Epithelial cell of esophagus (primary cell): ENCODE data around the gene PRR35.

Source experiments
- DNase-seq: peaks from one replicate; pipeline ENCODE4 v3.0.0; 2010; ENCODE audit warnings: low read depth
- H3K4me3 ChIP-seq: 2 replicates; pipeline ENCODE4 v1.5.1; 2011; ENCODE audit warnings: mild to moderate bottlenecking, low read length, control low read depth
- TF ChIP-seq, protein P1 (sequence below): IDR thresholded peaks from 2 replicates; pipeline ENCODE4 v1.5.1; 2011; ENCODE audit warnings: low read depth, mild to moderate bottlenecking, low read length, control low read depth, inconsistent platforms; ENCODE audit not compliant: insufficient read depth; ENCODE audit errors: missing control alignments

PRR35 gene

DNA sequence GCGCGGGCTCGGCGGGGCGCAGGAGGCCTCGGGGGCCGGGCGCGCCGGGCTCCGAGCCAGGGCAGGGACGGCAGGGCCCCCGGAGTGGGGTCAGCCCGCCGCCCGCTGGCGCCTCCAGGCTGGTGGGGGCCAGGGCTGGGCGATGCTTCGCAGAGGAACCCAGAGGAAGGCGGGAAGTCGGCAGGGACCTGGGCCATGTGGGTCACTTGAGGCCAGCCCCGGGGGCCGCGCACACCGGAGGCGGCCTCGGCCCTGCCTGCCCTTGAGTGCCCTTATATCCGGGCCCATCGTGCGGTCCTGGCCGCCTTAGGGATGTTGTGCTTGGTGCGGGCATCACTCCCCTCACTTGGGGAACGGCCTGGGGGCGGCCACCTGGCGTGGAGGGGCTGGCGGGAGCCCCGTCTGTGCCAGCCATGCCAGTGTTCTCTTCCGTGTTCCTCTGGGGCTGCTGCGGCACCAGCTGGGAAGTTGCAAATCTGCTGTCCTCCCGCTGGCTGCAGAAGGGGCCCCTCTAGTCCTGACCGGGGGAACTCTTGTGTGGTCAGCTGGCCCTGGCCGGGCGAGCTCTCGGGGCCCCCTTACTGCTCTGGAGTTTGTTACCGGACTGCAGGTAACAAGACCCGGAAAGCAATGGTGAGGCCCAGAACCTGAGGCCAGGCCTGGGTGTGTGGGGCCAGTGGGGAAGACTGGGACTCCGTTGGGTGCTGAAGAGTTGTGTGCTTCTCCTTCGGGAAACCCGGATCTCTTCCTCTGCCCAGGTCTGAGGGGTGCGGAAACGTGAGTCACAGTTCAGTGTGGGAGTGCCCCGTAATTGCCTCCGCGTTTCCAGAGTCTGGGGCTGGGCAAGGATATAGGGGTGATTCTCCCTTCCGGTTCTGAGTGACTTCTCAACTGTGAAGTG, 31.8 kb upstream of the PRR35 start:
- TF ChIP-seq, protein P1, sequence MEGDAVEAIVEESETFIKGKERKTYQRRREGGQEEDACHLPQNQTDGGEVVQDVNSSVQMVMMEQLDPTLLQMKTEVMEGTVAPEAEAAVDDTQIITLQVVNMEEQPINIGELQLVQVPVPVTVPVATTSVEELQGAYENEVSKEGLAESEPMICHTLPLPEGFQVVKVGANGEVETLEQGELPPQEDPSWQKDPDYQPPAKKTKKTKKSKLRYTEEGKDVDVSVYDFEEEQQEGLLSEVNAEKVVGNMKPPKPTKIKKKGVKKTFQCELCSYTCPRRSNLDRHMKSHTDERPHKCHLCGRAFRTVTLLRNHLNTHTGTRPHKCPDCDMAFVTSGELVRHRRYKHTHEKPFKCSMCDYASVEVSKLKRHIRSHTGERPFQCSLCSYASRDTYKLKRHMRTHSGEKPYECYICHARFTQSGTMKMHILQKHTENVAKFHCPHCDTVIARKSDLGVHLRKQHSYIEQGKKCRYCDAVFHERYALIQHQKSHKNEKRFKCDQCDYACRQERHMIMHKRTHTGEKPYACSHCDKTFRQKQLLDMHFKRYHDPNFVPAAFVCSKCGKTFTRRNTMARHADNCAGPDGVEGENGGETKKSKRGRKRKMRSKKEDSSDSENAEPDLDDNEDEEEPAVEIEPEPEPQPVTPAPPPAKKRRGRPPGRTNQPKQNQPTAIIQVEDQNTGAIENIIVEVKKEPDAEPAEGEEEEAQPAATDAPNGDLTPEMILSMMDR: no peak
- DNase-seq: peak; percentile 82
- H3K4me3 ChIP-seq: peak overlapping the region; percentile 76

- peak overlapping the region; percentile 76 for H3K4me3 ChIP-seq
- no peak for DNase-seq
- TF ChIP-seq, protein P1: no peak
These were observed 31.1 kb upstream of the PRR35 start for GRCh38 chr16:529012-529575.

DNA sequence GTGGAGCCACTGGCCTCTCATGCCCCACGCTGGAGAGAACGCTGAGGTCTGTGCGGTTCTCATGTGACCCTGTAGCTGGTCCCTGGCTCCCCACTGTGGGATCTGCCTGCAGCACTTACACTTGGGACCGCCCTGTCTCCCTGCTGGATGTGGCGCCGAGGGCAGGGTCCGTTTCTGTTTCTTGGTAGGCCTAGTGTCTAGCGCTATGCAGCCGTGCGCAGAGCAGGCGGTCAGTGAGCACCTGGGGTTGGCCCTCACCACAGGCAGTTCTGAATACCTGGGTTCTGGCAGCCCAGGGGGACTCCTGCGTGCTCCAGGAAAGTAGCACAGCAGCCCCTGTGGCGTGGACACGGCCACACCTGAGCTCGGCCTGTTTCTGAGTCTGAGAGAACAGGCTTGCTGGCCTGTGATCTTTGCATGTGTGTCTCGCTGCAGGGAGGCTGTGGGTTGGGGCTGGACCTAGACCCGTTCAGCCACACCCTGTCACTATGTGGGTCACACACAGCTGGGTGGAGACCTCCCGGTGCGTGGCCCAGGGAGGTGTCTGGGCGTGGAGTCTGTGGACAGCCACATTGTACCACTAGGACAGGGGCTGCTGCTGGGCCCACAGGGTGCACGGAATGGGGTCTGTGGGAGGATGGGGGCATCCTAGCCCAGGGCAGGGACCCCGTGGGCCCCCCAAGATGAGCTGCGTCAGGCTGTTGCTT, 29.9 kb upstream of the PRR35 start:
- TF ChIP-seq, protein P1: no peak
- H3K4me3 ChIP-seq: no peak overlapping the region

DNA sequence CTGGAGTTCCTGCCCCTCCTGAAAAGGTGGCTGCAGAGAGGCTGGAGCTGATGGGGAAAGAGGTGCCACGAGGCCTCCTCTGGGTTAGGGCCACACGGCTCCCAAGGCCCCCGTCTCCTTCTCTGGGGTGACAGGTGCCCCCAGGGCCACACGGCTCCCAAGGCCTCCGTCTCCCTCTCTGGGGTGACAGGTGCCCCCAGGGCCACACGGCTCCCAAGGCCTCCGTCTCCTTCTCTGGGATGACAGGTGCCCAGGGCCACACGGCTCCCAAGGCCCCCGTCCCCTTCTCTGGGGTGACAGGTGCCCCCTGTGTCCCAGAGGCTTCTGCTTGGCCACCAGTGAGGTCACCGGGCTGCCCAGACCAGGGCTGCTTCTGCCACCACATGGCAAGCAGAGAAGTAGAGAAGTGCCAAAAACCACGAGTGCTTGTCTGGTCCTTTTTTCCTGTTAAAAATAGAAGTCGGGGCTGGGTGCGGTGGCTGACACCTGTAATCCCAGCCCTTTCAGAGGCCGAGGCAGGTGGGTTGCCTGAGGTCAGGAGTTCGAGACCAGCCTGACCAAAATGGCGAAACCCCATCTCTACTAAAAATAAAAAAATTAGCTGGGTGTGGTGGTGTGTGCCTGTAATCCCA, 28.6 kb upstream of the PRR35 start:
- no peak for DNase-seq
- no peak overlapping the region for H3K4me3 ChIP-seq
- TF ChIP-seq, protein P1: no peak

More for the DNA sequence above, 29.9 kb upstream of the PRR35 start:
- DNase-seq: no peak

- TF ChIP-seq, protein P1: no peak
- peak; percentile 14 for DNase-seq
- H3K4me3 ChIP-seq: no peak overlapping the region
These were observed 26.6 kb upstream of the PRR35 start for GRCh38 chr16:533391-534123.

- no peak overlapping the region for H3K4me3 ChIP-seq
- TF ChIP-seq, protein P1: no peak
- DNase-seq: no peak
These were observed 26.1 kb upstream of the PRR35 start for GRCh38 chr16:534135-534534.
